ENCODE measurements around the gene FBXL7.

The FBXL7 gene

GRCh38 chr5:15560421-15560820, 60.4 kb downstream of the FBXL7 start:
- FAIRE-seq (no peak), DNase-seq (ENCODE audit: insufficient read length, low spot score) (no peak)
- TF ChIP-seq CTCF (IDR thresholded peaks at IDR 0.05; ENCODE audit: insufficient read depth, missing control alignments), result no peak

- DNase-seq (ENCODE audit: insufficient read length, low spot score), result no peak
- no peak for FAIRE-seq
- TF ChIP-seq CTCF (IDR thresholded peaks at IDR 0.05; ENCODE audit: insufficient read depth, missing control alignments), result no peak
Measured at GRCh38 chr5:15564523-15564922, 64.5 kb downstream of the FBXL7 start.

- FAIRE-seq (no peak), DNase-seq (ENCODE audit: insufficient read length, low spot score) (no peak)
- TF ChIP-seq CTCF (IDR thresholded peaks at IDR 0.05; ENCODE audit: insufficient read depth, missing control alignments), result no peak
Measured at GRCh38 chr5:15564957-15565356, 65.0 kb downstream of the FBXL7 start.

- no peak for DNase-seq (ENCODE audit: insufficient read length, low spot score)
Measured at GRCh38 chr5:15566306-15566705, 66.3 kb downstream of the FBXL7 start.

GRCh38 chr5:15566789-15567188, 66.8 kb downstream of the FBXL7 start:
- no peak for FAIRE-seq
- no peak for DNase-seq (ENCODE audit: insufficient read length, low spot score)
- no peak for TF ChIP-seq CTCF (IDR thresholded peaks at IDR 0.05; ENCODE audit: insufficient read depth, missing control alignments)

More at GRCh38 chr5:15566306-15566705, 66.3 kb downstream of the FBXL7 start:
- FAIRE-seq, result no peak
- no peak for TF ChIP-seq CTCF (IDR thresholded peaks at IDR 0.05; ENCODE audit: insufficient read depth, missing control alignments)

GRCh38 chr5:15570491-15570890, 70.5 kb downstream of the FBXL7 start:
- no peak for TF ChIP-seq CTCF (IDR thresholded peaks at IDR 0.05; ENCODE audit: insufficient read depth, missing control alignments)
- no peak for FAIRE-seq
- no peak for DNase-seq (ENCODE audit: insufficient read length, low spot score)

GRCh38 chr5:15571081-15571480, 71.1 kb downstream of the FBXL7 start:
- no peak for DNase-seq (ENCODE audit: insufficient read length, low spot score)
- FAIRE-seq, result no peak
- no peak for TF ChIP-seq CTCF (IDR thresholded peaks at IDR 0.05; ENCODE audit: insufficient read depth, missing control alignments)
